ENCODE results near the gene EPO.
"Not testable (repeated sequence)": the region's sequence is repeated elsewhere in the genome, so short reads cannot be mapped to it uniquely, and the experiment has no call there.

Gene EPO

DNA sequence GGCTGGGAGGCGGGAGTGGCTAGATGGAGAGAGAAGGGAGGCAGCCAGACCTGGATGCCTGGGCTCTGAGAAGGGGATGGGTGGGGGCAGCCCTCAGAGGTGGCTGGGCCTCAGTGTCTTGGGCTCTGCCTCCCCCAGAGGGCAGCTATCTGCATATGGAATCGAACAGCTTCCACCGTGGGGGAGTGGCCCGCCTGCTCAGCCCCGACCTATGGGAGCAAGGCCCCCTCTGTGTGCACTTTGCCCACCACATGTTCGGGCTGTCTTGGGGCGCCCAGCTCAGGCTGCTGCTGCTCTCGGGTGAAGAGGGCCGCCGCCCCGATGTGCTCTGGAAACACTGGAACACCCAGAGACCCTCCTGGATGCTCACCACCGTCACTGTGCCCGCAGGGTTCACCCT is 16.4 kb downstream of the EPO start:
- no peak for DNase-seq (ENCODE audit: low read depth)

DNA sequence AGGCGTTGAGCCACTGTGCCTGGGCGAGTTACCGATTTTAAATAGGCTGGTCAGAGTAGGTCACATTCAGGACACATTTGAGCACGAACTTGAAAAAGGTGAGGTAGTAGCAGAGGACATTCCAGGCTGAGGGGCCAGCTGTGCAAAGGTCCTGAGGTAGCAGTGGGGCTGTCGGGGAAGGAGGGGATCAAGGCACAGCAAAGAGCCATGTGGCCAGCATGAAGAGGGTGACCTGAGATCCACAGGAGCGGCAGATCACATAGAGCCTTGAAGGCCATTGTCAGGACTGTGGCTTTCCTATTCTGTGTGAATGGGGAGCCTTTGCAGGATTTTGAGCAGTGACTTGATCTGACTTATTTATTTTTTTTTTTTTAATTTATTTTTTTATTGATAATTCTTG is 19.7 kb downstream of the EPO start:
- DNase-seq (ENCODE audit: low read depth): no peak

DNA sequence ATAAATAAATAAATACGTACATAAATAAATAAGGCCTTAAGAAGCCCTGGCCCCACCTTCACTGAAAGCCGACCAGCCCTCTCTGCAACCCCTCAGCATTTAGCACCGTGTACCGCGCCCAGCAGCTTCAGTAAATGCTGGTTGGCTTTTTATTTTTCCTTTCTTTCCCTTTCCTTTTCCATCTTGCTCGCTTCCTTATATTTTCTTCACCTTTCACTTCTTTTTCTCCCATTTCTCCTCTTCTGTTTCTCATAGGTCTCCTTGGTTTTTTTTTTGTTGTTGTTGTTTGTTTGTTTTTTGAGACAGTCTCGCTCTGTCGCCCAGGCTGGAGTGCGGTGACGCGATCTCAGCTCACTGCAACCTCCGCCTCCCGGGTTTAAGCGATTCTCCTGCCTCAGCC is 24.3 kb downstream of the EPO start:
- no peak for DNase-seq (ENCODE audit: low read depth)

DNA sequence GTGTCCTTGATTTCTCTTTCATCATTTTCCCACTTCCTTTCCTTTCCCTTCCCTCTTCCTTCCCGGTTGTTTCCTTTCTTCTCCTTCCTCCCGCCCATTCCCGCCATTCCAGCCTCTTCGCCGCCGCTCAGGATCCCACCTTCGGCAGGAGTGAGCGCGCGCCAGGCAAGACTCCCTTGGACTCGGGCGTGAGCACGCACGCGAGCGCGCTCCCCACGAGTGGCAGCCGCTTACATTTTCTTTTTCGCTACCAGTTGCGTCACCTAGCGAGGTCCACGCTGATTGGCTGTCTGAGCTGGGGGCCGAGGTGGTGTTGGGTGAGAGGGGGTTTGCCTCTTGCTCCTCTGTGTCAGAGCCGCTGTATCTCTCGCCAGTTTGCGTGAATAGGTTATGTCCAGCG is 24.9 kb downstream of the EPO start:
- DNase-seq (ENCODE audit: low read depth): no peak

DNA sequence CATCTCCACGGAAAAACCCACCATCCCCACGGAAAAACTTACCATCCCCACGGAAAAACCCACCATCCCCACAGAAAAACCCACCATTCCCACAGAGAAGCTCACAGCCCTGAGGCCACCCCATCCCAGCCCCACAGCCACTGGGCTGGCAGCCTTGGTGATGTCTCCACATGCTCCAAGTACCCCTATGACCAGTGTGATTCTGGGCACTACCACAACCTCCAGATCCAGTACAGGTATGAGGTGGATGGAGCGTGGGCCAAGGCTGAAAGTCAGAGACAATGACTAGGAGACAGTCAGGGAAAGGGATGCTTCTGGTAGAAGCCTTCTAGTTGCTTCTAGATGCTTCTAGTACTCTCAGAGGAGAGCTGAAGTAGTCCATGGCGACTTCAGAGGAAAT is 32.7 kb downstream of the EPO start:
- DNase-seq (ENCODE audit: low read depth): no peak

DNA sequence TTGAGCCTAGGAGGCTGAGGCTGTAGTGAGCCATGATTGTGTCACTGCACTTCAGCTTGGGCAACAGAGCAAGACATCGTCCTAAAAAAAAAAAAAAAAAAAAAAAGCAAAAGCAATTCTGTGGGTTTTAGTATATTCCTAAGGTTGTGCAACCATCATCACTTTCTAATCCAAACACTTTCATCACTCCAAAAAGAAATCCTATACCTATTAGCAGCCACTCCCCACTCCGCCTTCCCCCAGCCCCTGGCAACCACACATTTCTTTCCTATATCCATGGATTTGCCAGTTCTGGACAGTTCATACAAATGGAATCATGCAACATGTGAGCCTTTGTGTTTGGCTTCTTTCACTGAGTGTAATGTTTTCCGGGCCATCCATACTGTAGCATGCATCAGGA is 33.5 kb downstream of the EPO start:
- no peak for DNase-seq (ENCODE audit: low read depth)

DNA sequence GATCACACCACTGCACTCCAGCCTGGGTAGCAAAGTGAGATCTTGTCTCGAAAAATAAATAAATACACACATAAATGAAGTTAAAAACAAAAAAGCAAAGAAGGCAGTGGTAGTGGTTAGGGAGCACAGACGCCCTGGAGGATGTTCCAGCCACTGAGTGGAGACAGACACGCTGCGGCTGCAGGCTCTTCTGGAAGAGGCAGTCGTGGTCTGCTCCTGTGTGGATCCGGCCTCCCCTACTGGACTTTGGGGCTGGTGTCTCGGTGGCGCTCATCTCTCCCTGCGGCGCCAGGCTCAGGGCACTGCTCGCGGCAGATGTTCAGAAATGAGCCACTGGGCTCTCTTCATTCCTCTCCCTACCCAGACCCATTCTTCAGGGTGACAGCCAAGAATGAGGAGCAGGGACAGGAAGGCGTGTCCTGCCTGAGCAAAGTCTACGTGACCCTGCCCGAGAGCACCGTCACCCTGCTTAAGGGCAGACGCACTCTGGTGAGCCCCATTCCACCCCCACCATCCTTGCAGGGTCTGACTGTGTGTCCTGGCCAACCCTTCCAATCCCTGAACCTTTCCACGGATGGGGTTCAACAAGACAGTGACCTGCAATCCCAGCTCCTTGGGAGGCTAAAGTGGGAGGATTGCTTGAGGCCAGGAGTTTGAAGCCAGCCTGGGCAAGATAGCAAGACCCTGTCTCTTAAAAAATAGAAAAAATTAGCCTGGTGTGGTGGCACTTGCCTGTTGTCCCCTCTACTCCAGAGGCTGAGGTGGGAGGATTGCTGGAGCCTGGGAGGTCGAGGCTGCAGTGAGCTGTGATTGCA is 39.3 kb downstream of the EPO start:
- DNase-seq (ENCODE audit: low read depth): no peak

DNA sequence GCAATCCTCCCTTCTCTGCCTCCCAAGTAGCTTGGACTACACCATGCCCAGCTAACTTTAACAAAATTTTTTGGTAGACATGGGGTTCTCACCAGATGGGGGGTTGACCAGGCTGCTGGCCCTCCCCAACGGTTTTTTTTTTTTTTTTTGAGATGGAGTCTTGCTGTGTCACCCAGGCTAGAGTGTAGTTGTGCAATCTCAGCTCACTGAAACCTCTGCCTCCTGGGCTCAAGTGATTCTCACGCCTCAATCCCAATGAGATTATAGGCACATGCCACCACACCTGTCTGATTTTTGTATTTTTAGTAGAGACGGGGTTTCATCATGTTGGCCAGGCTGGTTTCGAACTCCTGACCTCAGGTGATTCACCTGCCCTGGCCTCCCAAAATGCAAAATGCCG is 42.6 kb downstream of the EPO start:
- not testable (repeated sequence) for DNase-seq (ENCODE audit: low read depth)

DNA sequence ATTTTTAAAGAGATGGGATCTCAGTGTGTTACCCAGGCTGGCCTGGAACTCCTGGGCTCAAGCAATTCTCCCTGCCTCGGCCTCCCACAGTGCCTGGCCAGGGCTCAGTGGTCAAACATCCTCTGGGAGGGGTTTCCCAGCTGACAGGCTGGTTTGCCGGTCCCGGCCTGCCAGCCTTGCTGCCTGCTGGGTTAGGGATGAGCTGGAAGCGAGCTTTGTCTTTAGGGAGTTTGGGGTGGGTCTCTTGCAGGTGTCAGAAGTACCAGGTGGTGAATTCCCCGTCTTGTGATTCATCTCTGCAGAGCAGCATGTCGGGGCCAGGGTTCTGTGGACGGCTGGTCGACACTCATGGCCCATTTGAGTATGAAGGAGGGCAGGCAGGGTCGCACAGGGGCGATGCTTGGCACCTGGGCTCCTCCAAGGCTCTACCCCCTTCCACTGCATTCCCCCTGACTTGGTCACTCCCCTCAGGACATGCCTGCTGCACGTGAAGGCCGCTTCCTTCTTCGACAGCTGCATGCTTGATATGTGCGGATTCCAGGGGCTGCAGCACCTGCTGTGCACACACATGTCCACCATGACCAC is 43.4 kb downstream of the EPO start:
- DNase-seq (ENCODE audit: low read depth): no peak

DNA sequence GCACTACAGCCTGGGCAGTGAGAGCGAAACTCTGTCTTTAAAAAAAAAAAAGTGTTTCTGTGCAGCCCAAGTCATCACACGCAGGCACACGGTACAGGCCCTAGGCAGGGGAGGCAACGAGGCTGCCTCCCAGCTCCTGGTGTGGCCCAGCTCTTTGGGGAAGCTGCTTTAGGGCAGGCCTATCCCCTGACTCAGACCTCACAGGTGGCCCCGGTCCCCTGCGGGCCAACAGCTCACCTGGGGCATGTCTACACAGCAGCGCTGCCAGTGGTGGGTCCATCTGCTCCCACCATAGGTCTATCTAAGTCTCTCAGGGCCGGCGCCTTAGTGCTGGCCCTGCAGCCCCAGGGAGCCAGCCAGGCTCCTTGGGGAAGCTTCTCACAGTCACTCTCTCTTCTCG is 44.6 kb downstream of the EPO start:
- no peak for DNase-seq (ENCODE audit: low read depth)

DNA sequence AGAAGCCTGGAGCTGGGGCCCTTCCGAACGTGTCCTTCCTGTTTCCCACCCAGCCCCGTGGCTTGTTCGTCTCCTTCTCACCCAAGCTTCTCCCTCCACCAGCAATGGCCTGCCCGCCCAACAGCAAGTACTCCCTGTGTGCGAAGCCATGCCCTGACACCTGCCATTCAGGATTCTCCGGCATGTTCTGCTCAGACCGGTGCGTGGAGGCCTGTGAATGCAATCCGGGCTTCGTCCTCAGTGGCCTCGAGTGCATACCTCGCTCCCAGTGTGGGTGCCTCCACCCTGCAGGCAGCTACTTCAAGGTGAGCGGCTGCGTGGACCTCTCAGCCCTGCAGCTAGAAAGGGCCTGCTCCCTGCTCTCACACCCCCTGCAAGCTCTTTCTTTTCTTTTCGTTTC is 45.0 kb downstream of the EPO start:
- no peak for DNase-seq (ENCODE audit: low read depth)

DNA sequence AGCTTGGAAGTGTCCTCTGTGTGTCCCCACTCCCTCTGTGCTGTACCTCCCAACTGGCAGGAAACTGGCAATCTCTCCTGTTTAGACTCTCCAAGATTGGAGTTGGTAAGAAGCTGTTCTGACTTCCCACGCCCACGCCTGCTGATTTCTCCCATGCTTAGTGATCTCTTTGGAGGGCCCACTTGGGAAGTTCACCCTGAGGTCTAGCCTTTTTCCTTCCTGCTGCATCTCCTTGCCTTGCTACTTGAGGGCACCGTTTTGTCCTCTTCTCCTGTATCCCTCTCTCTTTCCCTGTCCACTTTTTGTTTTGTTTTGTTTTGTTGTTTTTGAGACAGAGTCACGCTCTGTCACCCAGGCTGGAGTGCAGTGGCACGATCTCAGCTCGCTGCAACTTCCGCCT is 48.5 kb downstream of the EPO start:
- DNase-seq (ENCODE audit: low read depth): no peak

All from activated T-cell treated with anti-CD3 and anti-CD28 coated beads for 24 hours (primary cell).